Measurements from ENCODE around the gene SLC15A3.

SLC15A3 gene

GRCh38 chr11:60938500-60938899, 13.5 kb downstream of the SLC15A3 start:
- in situ Hi-C loops (cut with MboI; ENCODE audit: low pct_unique_long_range_greater_than_20kb, low sequenced_read_pairs, unreplicated experiment) = no loop called here
- DNase-seq (ENCODE audit: low spot score) = no peak
- TF ChIP-seq CTCF (IDR thresholded peaks at IDR 0.05; ENCODE audit: extremely low read depth, insufficient read depth, missing control alignments) = no peak

- in situ Hi-C loops (cut with MboI; ENCODE audit: low pct_unique_long_range_greater_than_20kb, low sequenced_read_pairs, unreplicated experiment) = no loop called here
- no peak for DNase-seq (ENCODE audit: low spot score)
- TF ChIP-seq CTCF (IDR thresholded peaks at IDR 0.05; ENCODE audit: extremely low read depth, insufficient read depth, missing control alignments) = no peak
These were observed 14.2 kb downstream of the SLC15A3 start for GRCh38 chr11:60937811-60938210.

- in situ Hi-C loops (cut with MboI; ENCODE audit: low pct_unique_long_range_greater_than_20kb, low sequenced_read_pairs, unreplicated experiment) = no loop called here
- TF ChIP-seq CTCF (IDR thresholded peaks at IDR 0.05; ENCODE audit: extremely low read depth, insufficient read depth, missing control alignments) = no peak
- DNase-seq (ENCODE audit: low spot score) = no peak
These were observed 14.8 kb downstream of the SLC15A3 start for GRCh38 chr11:60937144-60937527.

GRCh38 chr11:60936467-60937143, 15.4 kb downstream of the SLC15A3 start:
- in situ Hi-C loops (cut with MboI; ENCODE audit: low pct_unique_long_range_greater_than_20kb, low sequenced_read_pairs, unreplicated experiment) = no loop called here
- TF ChIP-seq CTCF (IDR thresholded peaks at IDR 0.05; ENCODE audit: extremely low read depth, insufficient read depth, missing control alignments) = no peak
- no peak for DNase-seq (ENCODE audit: low spot score)

- TF ChIP-seq CTCF (IDR thresholded peaks at IDR 0.05; ENCODE audit: extremely low read depth, insufficient read depth, missing control alignments) = no peak
- in situ Hi-C loops (cut with MboI; ENCODE audit: low pct_unique_long_range_greater_than_20kb, low sequenced_read_pairs, unreplicated experiment) = no loop called here
- no peak for DNase-seq (ENCODE audit: low spot score)
These were observed 16.1 kb downstream of the SLC15A3 start for GRCh38 chr11:60935676-60936442.

GRCh38 chr11:60934790-60935605, 17.0 kb downstream of the SLC15A3 start:
- TF ChIP-seq CTCF (IDR thresholded peaks at IDR 0.05; ENCODE audit: extremely low read depth, insufficient read depth, missing control alignments) = no peak
- in situ Hi-C loops (cut with MboI; ENCODE audit: low pct_unique_long_range_greater_than_20kb, low sequenced_read_pairs, unreplicated experiment) = no loop called here
- no peak for DNase-seq (ENCODE audit: low spot score)

All from GM13977 (cell line).